Measurements from ENCODE around the gene PAX3. TPM values are rescaled to one million over a fixed set of nuclear protein-coding genes. Genes with fewer than 3 reads are reported as not detected.
A peak's percentile ranks its signal among the peaks of the same experiment; 100 is the strongest.

The PAX3 gene
- total RNA-seq, 2 donors from 2014 or later: not detected

- DNase-seq (no peak), ATAC-seq (peak; percentile 73)
- Mint-ChIP-seq H3K4me1 (peaks cover 6% of the 10 kb centered on the region), H3K27ac (no peak overlapping the region), H3K4me3 (peak overlapping the region; percentile 88), H3K36me3 (ENCODE audit: low read depth) (no peaks in the 10 kb centered on the region), H3K27me3 (peaks cover 58% of the 10 kb centered on the region)
- no peaks in the 10 kb centered on the region for H3K9me3 ChIP-seq (ENCODE audit: control insufficient read depth, low read length, poor library complexity, severe bottlenecking)
These were observed 20.2 kb upstream of the PAX3 start for GRCh38 chr2:222318712-222319585.

GRCh38 chr2:222318026-222318711, 19.4 kb upstream of the PAX3 start:
- H3K4me1 Mint-ChIP-seq: peaks cover 6% of the 10 kb centered on the region
- H3K36me3 Mint-ChIP-seq (ENCODE audit: low read depth): no peaks in the 10 kb centered on the region
- peak; percentile 66 for ATAC-seq
- H3K27me3 Mint-ChIP-seq: peaks cover 64% of the 10 kb centered on the region
- H3K9me3 ChIP-seq (ENCODE audit: control insufficient read depth, low read length, poor library complexity, severe bottlenecking): no peaks in the 10 kb centered on the region
- DNase-seq: no peak
- H3K4me3 Mint-ChIP-seq: peak overlapping the region; percentile 88
- no peak overlapping the region for H3K27ac Mint-ChIP-seq

GRCh38 chr2:222315443-222316121, 16.8 kb upstream of the PAX3 start:
- Mint-ChIP-seq H3K27me3 (peaks cover 71% of the 10 kb centered on the region), H3K4me3 (no peak overlapping the region), H3K27ac (no peak overlapping the region), H3K36me3 (ENCODE audit: low read depth) (peaks cover 2% of the 10 kb centered on the region), H3K4me1 (peaks cover 4% of the 10 kb centered on the region)
- H3K9me3 ChIP-seq (ENCODE audit: control insufficient read depth, low read length, poor library complexity, severe bottlenecking): no peaks in the 10 kb centered on the region
- DNase-seq: no peak
- ATAC-seq: no peak

- DNase-seq: no peak
- H3K4me3 Mint-ChIP-seq: no peak overlapping the region
- H3K36me3 Mint-ChIP-seq (ENCODE audit: low read depth): peaks cover 4% of the 10 kb centered on the region
- ATAC-seq: no peak
- H3K4me1 Mint-ChIP-seq: peaks cover 5% of the 10 kb centered on the region
- peak overlapping the region; percentile 22 for H3K27ac Mint-ChIP-seq
- H3K27me3 Mint-ChIP-seq: peaks cover 86% of the 10 kb centered on the region
- H3K9me3 ChIP-seq (ENCODE audit: control insufficient read depth, low read length, poor library complexity, severe bottlenecking): no peaks in the 10 kb centered on the region
These were observed 15.0 kb upstream of the PAX3 start for GRCh38 chr2:222313816-222314215.

DNA sequence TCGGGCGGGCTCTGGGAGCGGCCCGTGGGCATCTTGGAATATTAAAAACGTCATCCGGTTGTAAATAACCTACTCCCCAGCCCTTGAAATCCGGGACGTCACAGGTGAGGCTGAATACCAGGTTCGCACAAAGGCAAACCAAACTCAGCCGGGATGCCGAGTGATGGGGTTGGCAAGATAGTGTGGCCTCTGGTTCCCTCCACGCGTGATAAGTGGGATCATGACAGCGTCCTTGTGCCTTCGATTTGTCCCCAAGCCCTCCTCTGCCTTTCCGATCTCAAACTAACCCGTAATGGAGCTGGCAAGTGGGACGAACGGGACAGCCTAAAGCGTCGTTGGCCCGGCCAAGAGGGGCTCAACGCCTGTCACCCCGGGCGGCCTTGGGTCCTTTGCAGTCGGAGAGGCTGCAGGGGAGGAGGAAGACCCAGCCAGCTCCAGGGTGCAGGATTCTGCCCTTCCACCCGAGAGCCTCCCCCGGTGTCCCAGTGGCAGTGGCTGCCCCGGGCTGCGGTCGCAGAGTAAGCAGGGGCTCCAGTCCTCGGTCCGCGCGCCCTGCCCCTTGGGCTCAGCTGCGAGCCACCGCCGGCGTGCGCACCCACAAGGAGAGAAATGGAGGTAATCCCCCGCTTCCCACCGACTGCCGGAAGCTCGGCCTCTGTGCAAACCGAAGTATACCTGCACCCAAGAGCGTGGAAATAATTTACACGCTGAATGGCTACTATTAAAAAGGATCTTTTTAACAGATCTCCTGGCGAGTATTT, 13.4 kb upstream of the PAX3 start:
- H3K27me3 Mint-ChIP-seq: peaks cover 97% of the 10 kb centered on the region
- H3K4me1 Mint-ChIP-seq: peaks cover 7% of the 10 kb centered on the region
- peaks cover 6% of the 10 kb centered on the region for H3K36me3 Mint-ChIP-seq (ENCODE audit: low read depth)
- DNase-seq: no peak
- H3K27ac Mint-ChIP-seq: peak overlapping the region; percentile 77
- H3K9me3 ChIP-seq (ENCODE audit: control insufficient read depth, low read length, poor library complexity, severe bottlenecking): no peaks in the 10 kb centered on the region
- peak overlapping the region; percentile 28 for H3K4me3 Mint-ChIP-seq
- no peak for ATAC-seq

DNA sequence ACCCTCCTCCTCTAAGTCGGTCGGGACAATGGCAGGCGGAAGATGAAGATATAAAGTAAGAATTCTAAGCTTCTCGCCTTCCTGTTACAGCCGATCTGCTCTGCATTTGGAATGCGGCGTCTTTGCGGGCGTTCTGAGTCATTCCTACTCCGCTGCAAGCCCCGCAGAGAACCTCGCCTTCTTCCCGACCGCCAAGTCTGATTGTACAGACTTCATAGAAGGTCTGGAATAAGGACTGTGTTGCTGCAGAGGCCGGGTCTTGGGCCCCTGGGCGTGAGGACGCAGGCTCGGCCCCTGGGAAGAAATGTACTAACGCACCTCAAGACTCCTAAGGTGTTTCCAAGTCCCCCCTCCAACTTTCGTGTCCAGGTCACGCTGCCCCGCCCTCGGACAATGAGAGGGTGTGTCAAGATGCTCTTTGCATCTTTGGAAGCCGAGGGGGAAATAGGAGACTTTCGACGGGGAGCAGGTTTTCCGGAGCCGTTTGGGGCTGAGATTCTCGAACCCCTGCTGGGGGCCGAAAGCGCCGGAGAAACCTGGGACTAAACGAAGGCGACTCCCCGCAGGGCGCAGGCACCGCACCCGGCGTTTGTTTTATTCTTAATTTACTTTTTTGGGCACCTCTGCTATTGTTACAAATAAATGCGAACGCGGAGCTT, 12.7 kb upstream of the PAX3 start:
- ATAC-seq (no peak), DNase-seq (no peak)
- Mint-ChIP-seq H3K27ac (peak overlapping the region; percentile 77), H3K4me3 (no peak overlapping the region), H3K27me3 (peaks cover 99% of the 10 kb centered on the region), H3K4me1 (peaks cover 8% of the 10 kb centered on the region), H3K36me3 (ENCODE audit: low read depth) (peaks cover 6% of the 10 kb centered on the region)
- no peaks in the 10 kb centered on the region for H3K9me3 ChIP-seq (ENCODE audit: control insufficient read depth, low read length, poor library complexity, severe bottlenecking)

DNA sequence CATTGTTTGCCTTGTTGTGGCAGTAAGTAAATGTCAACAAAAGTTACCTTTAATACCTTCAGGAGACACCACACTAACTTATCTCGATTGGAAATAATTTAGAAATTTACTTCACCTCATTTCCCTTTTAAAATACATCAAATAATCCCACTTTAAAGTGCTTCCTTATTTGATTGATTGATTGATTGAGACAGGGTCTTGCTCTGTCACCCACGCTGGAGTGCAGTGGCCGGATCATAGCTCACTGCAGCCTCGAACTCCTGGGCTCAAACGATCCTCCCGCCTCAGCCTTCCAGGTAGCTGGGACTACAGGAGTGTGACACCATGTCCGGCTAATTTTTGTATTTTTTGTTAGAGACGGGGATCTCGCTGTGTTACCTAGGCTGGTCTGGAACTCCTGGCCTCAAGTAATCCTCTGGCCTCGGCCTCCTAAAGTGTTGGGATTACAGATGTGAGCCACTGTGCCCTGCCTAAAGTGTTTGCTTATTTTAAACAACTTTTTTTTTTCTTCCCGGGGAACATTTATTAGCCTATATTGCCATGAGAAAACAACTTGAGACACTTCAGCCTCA, 12.0 kb upstream of the PAX3 start:
- no peak for ATAC-seq
- H3K9me3 ChIP-seq (ENCODE audit: control insufficient read depth, low read length, poor library complexity, severe bottlenecking): no peaks in the 10 kb centered on the region
- Mint-ChIP-seq H3K4me3 (peak overlapping the region; percentile 7), H3K36me3 (ENCODE audit: low read depth) (peaks cover 6% of the 10 kb centered on the region), H3K4me1 (peaks cover 12% of the 10 kb centered on the region), H3K27me3 (peaks cover 99% of the 10 kb centered on the region), H3K27ac (peak overlapping the region; percentile 77)
- no peak for DNase-seq

GRCh38 chr2:222309766-222310165, 11.0 kb upstream of the PAX3 start:
- H3K36me3 Mint-ChIP-seq (ENCODE audit: low read depth): peaks cover 6% of the 10 kb centered on the region
- H3K9me3 ChIP-seq (ENCODE audit: control insufficient read depth, low read length, poor library complexity, severe bottlenecking): no peaks in the 10 kb centered on the region
- ATAC-seq: no peak
- H3K27me3 Mint-ChIP-seq: peaks cover 99% of the 10 kb centered on the region
- DNase-seq: no peak
- H3K4me1 Mint-ChIP-seq: peaks cover 20% of the 10 kb centered on the region
- no peak overlapping the region for H3K27ac Mint-ChIP-seq
- no peak overlapping the region for H3K4me3 Mint-ChIP-seq

- no peak for ATAC-seq
- no peak overlapping the region for H3K4me3 Mint-ChIP-seq
- DNase-seq: no peak
- peaks cover 6% of the 10 kb centered on the region for H3K36me3 Mint-ChIP-seq (ENCODE audit: low read depth)
- no peak overlapping the region for H3K27ac Mint-ChIP-seq
- H3K4me1 Mint-ChIP-seq: peaks cover 22% of the 10 kb centered on the region
- no peaks in the 10 kb centered on the region for H3K9me3 ChIP-seq (ENCODE audit: control insufficient read depth, low read length, poor library complexity, severe bottlenecking)
- H3K27me3 Mint-ChIP-seq: peaks cover 98% of the 10 kb centered on the region
These were observed 10.6 kb upstream of the PAX3 start for GRCh38 chr2:222309361-222309760.

- Mint-ChIP-seq H3K36me3 (ENCODE audit: low read depth) (peaks cover 6% of the 10 kb centered on the region), H3K4me3 (peak overlapping the region; percentile 66), H3K27ac (no peak overlapping the region), H3K4me1 (peaks cover 23% of the 10 kb centered on the region), H3K27me3 (peaks cover 98% of the 10 kb centered on the region)
- DNase-seq: no peak
- no peak for ATAC-seq
- no peaks in the 10 kb centered on the region for H3K9me3 ChIP-seq (ENCODE audit: control insufficient read depth, low read length, poor library complexity, severe bottlenecking)
These were observed 9.4 kb upstream of the PAX3 start for GRCh38 chr2:222307978-222308730.

DNA sequence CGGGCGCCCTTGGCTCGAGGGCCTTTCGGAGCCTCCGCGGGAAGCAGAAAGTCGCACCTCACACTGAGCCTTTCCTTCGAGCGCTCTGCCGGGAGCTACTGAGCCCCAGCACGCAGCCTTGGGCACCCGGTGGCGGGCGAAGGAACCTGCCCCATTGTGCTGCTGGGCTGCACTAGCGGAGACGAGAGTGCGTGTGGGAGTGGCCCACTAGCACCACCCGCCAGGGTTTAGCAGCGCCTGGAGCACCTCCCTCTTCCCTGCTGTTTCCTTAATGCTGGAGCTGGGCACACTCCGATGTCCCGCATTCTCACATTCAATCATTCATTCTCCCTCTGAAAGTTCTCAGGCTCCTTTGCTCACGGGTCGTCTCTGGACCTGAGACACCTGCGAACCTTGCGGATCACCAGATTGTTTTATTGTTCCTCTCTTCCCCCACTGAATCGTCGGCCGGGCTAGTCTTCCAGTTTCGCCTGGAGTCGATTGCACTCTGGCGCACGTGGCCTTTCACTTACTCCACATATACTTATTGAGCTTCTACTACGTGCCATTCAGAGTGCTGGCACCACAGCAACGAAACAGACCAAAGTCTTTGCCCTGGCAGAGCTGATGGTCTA, 8.5 kb upstream of the PAX3 start:
- peaks cover 5% of the 10 kb centered on the region for H3K36me3 Mint-ChIP-seq (ENCODE audit: low read depth)
- H3K27me3 Mint-ChIP-seq: peaks cover 98% of the 10 kb centered on the region
- H3K9me3 ChIP-seq (ENCODE audit: control insufficient read depth, low read length, poor library complexity, severe bottlenecking): no peaks in the 10 kb centered on the region
- ATAC-seq (no peak), DNase-seq (no peak)
- H3K27ac Mint-ChIP-seq: no peak overlapping the region
- H3K4me1 Mint-ChIP-seq: peaks cover 22% of the 10 kb centered on the region
- H3K4me3 Mint-ChIP-seq: peak overlapping the region; percentile 66
